D721Med (cell line): ENCODE data around the gene DBNDD2.

ENCODE experiments used
- DNase-seq: peaks from one replicate; pipeline ENCODE4 v3.0.0; 2011; ENCODE audit warnings: low spot score; ENCODE audit not compliant: insufficient read length
- FAIRE-seq: peaks from 2 replicates; lab custom pipeline; 2011; peaks lifted over from hg19 to GRCh38; lab: Jason Lieb, UNC
- CTCF ChIP-seq: IDR thresholded peaks from 2 replicates; pipeline ENCODE4 v1.5.1; 2012; ENCODE audit warnings: mild to moderate bottlenecking, control low read depth; ENCODE audit not compliant: insufficient read depth; ENCODE audit errors: missing control alignments

DBNDD2 gene

GRCh38 chr20:45365444-45365970 is 42.6 kb upstream of the DBNDD2 start:
- FAIRE-seq (no peak), DNase-seq (no peak)
- no peak for TF ChIP-seq CTCF

GRCh38 chr20:45366192-45366591 is 41.9 kb upstream of the DBNDD2 start:
- no peak for TF ChIP-seq CTCF
- FAIRE-seq (no peak), DNase-seq (no peak)

GRCh38 chr20:45366631-45367030 is 41.5 kb upstream of the DBNDD2 start:
- no peak for TF ChIP-seq CTCF
- no peak for FAIRE-seq

GRCh38 chr20:45367126-45367525 is 41.0 kb upstream of the DBNDD2 start:
- FAIRE-seq (no peak), DNase-seq (no peak)
- no peak for TF ChIP-seq CTCF

More at GRCh38 chr20:45366631-45367030, 41.5 kb upstream of the DBNDD2 start:
- DNase-seq, result no peak

GRCh38 chr20:45368221-45368980 is 39.7 kb upstream of the DBNDD2 start:
- FAIRE-seq (no peak), DNase-seq (no peak)
- TF ChIP-seq CTCF, result no peak

GRCh38 chr20:45370571-45371160 is 37.4 kb upstream of the DBNDD2 start:
- FAIRE-seq (no peak), DNase-seq (no peak)
- no peak for TF ChIP-seq CTCF

GRCh38 chr20:45372241-45372640 is 35.8 kb upstream of the DBNDD2 start:
- no peak for TF ChIP-seq CTCF
- no peak for DNase-seq
- FAIRE-seq, result no peak
